GM10847 (cell line): ENCODE data around the gene OTULINL.

Source experiments
- POLR2A ChIP-seq: IDR thresholded peaks from 2 replicates; pipeline ENCODE4 v1.6.1; 2011; ENCODE audit not compliant: insufficient read length; ENCODE audit errors: extremely low read depth

OTULINL gene

GRCh38 chr5:14581106-14581890, at the start of gene OTULINL:
OTULINL (plus strand) TSS chr5:14581792; CDS start chr5:14581895, 103 bp downstream.
- no peak for TF ChIP-seq POLR2A

GRCh38 chr5:14532180-14532579, 49.4 kb upstream of the OTULINL start:
- TF ChIP-seq POLR2A, result no peak

- no peak for TF ChIP-seq POLR2A
Measured at GRCh38 chr5:14534773-14535172, 46.8 kb upstream of the OTULINL start.

- no peak for TF ChIP-seq POLR2A
Measured at GRCh38 chr5:14545308-14545707, 36.3 kb upstream of the OTULINL start.

GRCh38 chr5:14545862-14546261, 35.7 kb upstream of the OTULINL start:
- TF ChIP-seq POLR2A, result no peak

GRCh38 chr5:14547666-14548065, 33.9 kb upstream of the OTULINL start:
- no peak for TF ChIP-seq POLR2A

GRCh38 chr5:14551211-14551610, 30.4 kb upstream of the OTULINL start:
- TF ChIP-seq POLR2A, result no peak

- TF ChIP-seq POLR2A, result no peak
Measured at GRCh38 chr5:14552017-14552416, 29.6 kb upstream of the OTULINL start.

GRCh38 chr5:14556015-14556414, 25.6 kb upstream of the OTULINL start:
- no peak for TF ChIP-seq POLR2A

GRCh38 chr5:14557203-14557770, 24.3 kb upstream of the OTULINL start:
- TF ChIP-seq POLR2A, result no peak

- TF ChIP-seq POLR2A, result no peak
Measured at GRCh38 chr5:14557791-14558415, 23.7 kb upstream of the OTULINL start.

- no peak for TF ChIP-seq POLR2A
Measured at GRCh38 chr5:14560091-14560595, 21.4 kb upstream of the OTULINL start.

- no peak for TF ChIP-seq POLR2A
Measured at GRCh38 chr5:14561741-14562140, 19.9 kb upstream of the OTULINL start.

- no peak for TF ChIP-seq POLR2A
Measured at GRCh38 chr5:14568333-14568732, 13.3 kb upstream of the OTULINL start.

- no peak for TF ChIP-seq POLR2A
Measured at GRCh38 chr5:14569948-14570691, 11.5 kb upstream of the OTULINL start.
